ENCODE data around the gene PSMA4.
A peak's percentile ranks its signal among the peaks of the same experiment; 100 is the strongest.
"Not testable (repeated sequence)": the region's sequence is repeated elsewhere in the genome, so short reads cannot be mapped to it uniquely, and the experiment has no call there.

The PSMA4 gene

GRCh38 chr15:78537266-78537905, 2.9 kb upstream of the PSMA4 start:
- DNase-seq (ENCODE audit: low read depth): no peak
- no peak for TF ChIP-seq CTCF (IDR thresholded peaks at IDR 0.05; ENCODE audit: control insufficient read depth, extremely low read depth, insufficient read depth)
- no peak overlapping the region for H3K4me3 ChIP-seq (ENCODE audit: low read depth, low read length)

GRCh38 chr15:78538358-78538757, 1.9 kb upstream of the PSMA4 start:
- no peak for DNase-seq (ENCODE audit: low read depth)
- TF ChIP-seq CTCF (IDR thresholded peaks at IDR 0.05; ENCODE audit: control insufficient read depth, extremely low read depth, insufficient read depth): no peak
- no peak overlapping the region for H3K4me3 ChIP-seq (ENCODE audit: low read depth, low read length)

GRCh38 chr15:78539464-78540140, 642 bp upstream of the PSMA4 start:
- H3K4me3 ChIP-seq (ENCODE audit: low read depth, low read length): peak overlapping the region; percentile 81
- DNase-seq (ENCODE audit: low read depth): not testable (repeated sequence)

GRCh38 chr15:78540871-78541743, 863 bp downstream of the PSMA4 start:
- no peak for DNase-seq (ENCODE audit: low read depth)
- TF ChIP-seq CTCF (IDR thresholded peaks at IDR 0.05; ENCODE audit: control insufficient read depth, extremely low read depth, insufficient read depth): no peak
- H3K4me3 ChIP-seq (ENCODE audit: low read depth, low read length): peak overlapping the region; percentile 81

- peak overlapping the region; percentile 81 for H3K4me3 ChIP-seq (ENCODE audit: low read depth, low read length)
- DNase-seq (ENCODE audit: low read depth): no peak
- no peak for TF ChIP-seq CTCF (IDR thresholded peaks at IDR 0.05; ENCODE audit: control insufficient read depth, extremely low read depth, insufficient read depth)
These were observed 1.4 kb downstream of the PSMA4 start for GRCh38 chr15:78541744-78542034.

GRCh38 chr15:78542647-78543046, 2.4 kb downstream of the PSMA4 start:
- TF ChIP-seq CTCF (IDR thresholded peaks at IDR 0.05; ENCODE audit: control insufficient read depth, extremely low read depth, insufficient read depth): no peak
- H3K4me3 ChIP-seq (ENCODE audit: low read depth, low read length): no peak overlapping the region
- DNase-seq (ENCODE audit: low read depth): no peak

- TF ChIP-seq CTCF (IDR thresholded peaks at IDR 0.05; ENCODE audit: control insufficient read depth, extremely low read depth, insufficient read depth): no peak
- H3K4me3 ChIP-seq (ENCODE audit: low read depth, low read length): no peak overlapping the region
- no peak for DNase-seq (ENCODE audit: low read depth)
These were observed 9.9 kb downstream of the PSMA4 start for GRCh38 chr15:78550194-78550593.

Measured in LNCaP clone FGC (cell line).